Measurements from ENCODE around the gene FAXDC2.

The FAXDC2 gene

DNA sequence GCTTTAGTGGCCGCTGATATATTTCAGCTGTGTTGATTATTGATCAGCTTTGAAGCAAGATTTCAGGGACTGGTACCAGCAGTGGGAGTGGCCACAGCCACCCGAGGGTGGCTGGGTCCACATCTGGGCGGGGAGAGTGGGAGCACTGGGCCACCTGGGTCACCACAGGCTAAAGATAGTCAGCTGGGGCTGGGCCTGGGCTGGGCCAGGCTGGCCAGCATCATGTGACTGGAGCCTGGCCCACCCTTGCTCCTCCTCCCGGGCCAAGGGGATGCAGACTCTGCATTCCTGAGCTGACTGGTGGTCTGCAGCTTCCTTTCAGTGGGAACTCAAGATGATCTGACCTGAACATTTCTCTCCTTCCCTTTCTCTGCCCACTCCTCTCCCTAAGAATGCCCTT, 68.1 kb downstream of the FAXDC2 start:
- Histone ChIP-seq H2BK15ac (replicated peaks; ENCODE audit: low read depth) (no peak overlapping the region), H3K36me3 (ENCODE audit: control insufficient read depth, insufficient read depth, low read length) (no peaks in the 10 kb centered on the region), H3K4me2 (ENCODE audit: low read length) (no peak overlapping the region), H3K4me3 (ENCODE audit: low read length) (no peak overlapping the region), H3K56ac (ENCODE audit: low read length) (no peak overlapping the region), H3K23ac (ENCODE audit: low read length) (no peak overlapping the region), H3K9ac (ENCODE audit: low read length) (no peak overlapping the region), H3K4ac (ENCODE audit: low read depth, low read length) (no peak overlapping the region), H3K79me2 (ENCODE audit: control insufficient read depth, insufficient read depth, low read length) (peaks cover 93% of the 10 kb centered on the region), H3K18ac (ENCODE audit: low read length) (no peak overlapping the region), H2BK120ac (ENCODE audit: low read depth, low read length) (no peak overlapping the region), H4K5ac (ENCODE audit: low read length) (no peak overlapping the region), H3K79me1 (ENCODE audit: low read length) (peaks cover 22% of the 10 kb centered on the region), H4K8ac (ENCODE audit: low read depth, low read length) (no peak overlapping the region), H2AK5ac (ENCODE audit: low read length) (no peak overlapping the region), H3K27ac (ENCODE audit: low read depth, low read length) (no peak overlapping the region), H3K27me3 (ENCODE audit: insufficient read depth, low read length, poor library complexity) (no peaks in the 10 kb centered on the region), H2BK5ac (ENCODE audit: low read length) (no peak overlapping the region), H3K4me1 (ENCODE audit: control insufficient read depth, low read depth, low read length) (peaks cover 27% of the 10 kb centered on the region)
- DNase-seq: no peak
- WGBS (ENCODE audit: extremely low coverage, insufficient coverage, low lambda C conversion rate): no CpG with 5 or more reads among the region's 4 CpGs

DNA sequence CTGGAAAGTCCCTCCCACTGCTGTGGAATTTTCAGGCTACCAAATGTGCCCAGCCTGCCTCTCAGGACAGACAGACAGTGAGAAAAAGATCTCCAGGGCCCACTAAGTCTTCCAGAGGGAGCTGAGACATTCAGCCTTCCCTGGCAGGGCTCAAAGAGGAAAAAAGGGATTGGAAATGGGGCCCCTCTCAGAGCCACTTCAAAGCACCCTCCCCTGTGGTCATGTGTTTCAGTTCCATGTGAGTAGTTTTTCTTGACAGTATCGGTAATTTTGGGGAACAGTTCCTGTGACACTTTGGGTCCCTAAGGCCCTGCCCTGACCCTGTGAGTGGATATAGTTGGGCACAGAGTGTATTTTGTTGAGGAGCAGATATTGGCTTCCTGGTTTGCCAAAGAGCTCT, 70.3 kb downstream of the FAXDC2 start:
- DNase-seq: no peak
- no peak overlapping the region for H2BK15ac ChIP-seq (replicated peaks; ENCODE audit: low read depth)
- H3K27ac ChIP-seq (ENCODE audit: low read depth, low read length): no peak overlapping the region
- peaks cover 23% of the 10 kb centered on the region for H3K79me1 ChIP-seq (ENCODE audit: low read length)
- H3K4me3 ChIP-seq (ENCODE audit: low read length): no peak overlapping the region
- no peak overlapping the region for H4K8ac ChIP-seq (ENCODE audit: low read depth, low read length)
- WGBS (ENCODE audit: extremely low coverage, insufficient coverage, low lambda C conversion rate): no CpG with 5 or more reads among the region's 1 CpG
- no peak overlapping the region for H3K4me2 ChIP-seq (ENCODE audit: low read length)
- H3K79me2 ChIP-seq (ENCODE audit: control insufficient read depth, insufficient read depth, low read length): peaks cover 95% of the 10 kb centered on the region
- no peak overlapping the region for H2BK120ac ChIP-seq (ENCODE audit: low read depth, low read length)
- H3K36me3 ChIP-seq (ENCODE audit: control insufficient read depth, insufficient read depth, low read length): no peaks in the 10 kb centered on the region
- peaks cover 21% of the 10 kb centered on the region for H3K4me1 ChIP-seq (ENCODE audit: control insufficient read depth, low read depth, low read length)
- H3K23ac ChIP-seq (ENCODE audit: low read length): no peak overlapping the region
- no peak overlapping the region for H2BK5ac ChIP-seq (ENCODE audit: low read length)
- H3K4ac ChIP-seq (ENCODE audit: low read depth, low read length): no peak overlapping the region
- H3K56ac ChIP-seq (ENCODE audit: low read length): no peak overlapping the region
- H2AK5ac ChIP-seq (ENCODE audit: low read length): no peak overlapping the region
- no peak overlapping the region for H3K18ac ChIP-seq (ENCODE audit: low read length)
- H3K9ac ChIP-seq (ENCODE audit: low read length): no peak overlapping the region
- no peak overlapping the region for H4K5ac ChIP-seq (ENCODE audit: low read length)
- no peaks in the 10 kb centered on the region for H3K27me3 ChIP-seq (ENCODE audit: insufficient read depth, low read length, poor library complexity)

DNA sequence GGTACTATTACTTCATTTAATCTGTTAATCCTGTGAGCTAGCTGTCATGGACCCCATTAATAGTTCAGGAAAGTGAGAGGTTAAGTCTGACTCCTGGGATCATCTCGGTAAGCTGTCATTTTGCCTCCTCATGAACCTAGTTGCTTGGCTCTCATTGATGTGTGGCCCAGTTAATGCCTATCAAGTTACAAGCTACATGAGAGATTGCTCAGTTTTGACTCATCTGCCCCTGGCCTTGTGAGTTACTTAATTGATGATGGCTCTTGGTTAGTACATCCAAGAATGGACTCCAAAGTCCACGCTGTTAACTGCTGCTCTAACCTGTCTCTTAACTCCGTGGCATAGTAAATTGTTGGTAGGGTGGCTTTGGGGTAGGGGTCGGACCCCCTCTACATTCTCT, 71.3 kb downstream of the FAXDC2 start:
- no peak overlapping the region for H3K56ac ChIP-seq (ENCODE audit: low read length)
- H2BK120ac ChIP-seq (ENCODE audit: low read depth, low read length): no peak overlapping the region
- no peak overlapping the region for H2BK5ac ChIP-seq (ENCODE audit: low read length)
- H3K79me1 ChIP-seq (ENCODE audit: low read length): peaks cover 23% of the 10 kb centered on the region
- no peak overlapping the region for H3K18ac ChIP-seq (ENCODE audit: low read length)
- no peak overlapping the region for H3K27ac ChIP-seq (ENCODE audit: low read depth, low read length)
- no peak overlapping the region for H2AK5ac ChIP-seq (ENCODE audit: low read length)
- no peak overlapping the region for H3K9ac ChIP-seq (ENCODE audit: low read length)
- no peaks in the 10 kb centered on the region for H3K27me3 ChIP-seq (ENCODE audit: insufficient read depth, low read length, poor library complexity)
- peaks cover 95% of the 10 kb centered on the region for H3K79me2 ChIP-seq (ENCODE audit: control insufficient read depth, insufficient read depth, low read length)
- no peak overlapping the region for H4K8ac ChIP-seq (ENCODE audit: low read depth, low read length)
- H3K4me2 ChIP-seq (ENCODE audit: low read length): no peak overlapping the region
- H3K23ac ChIP-seq (ENCODE audit: low read length): no peak overlapping the region
- H4K5ac ChIP-seq (ENCODE audit: low read length): no peak overlapping the region
- no peak overlapping the region for H2BK15ac ChIP-seq (replicated peaks; ENCODE audit: low read depth)
- WGBS (ENCODE audit: extremely low coverage, insufficient coverage, low lambda C conversion rate): no CpG with 5 or more reads among the region's 4 CpGs
- no peaks in the 10 kb centered on the region for H3K36me3 ChIP-seq (ENCODE audit: control insufficient read depth, insufficient read depth, low read length)
- H3K4me3 ChIP-seq (ENCODE audit: low read length): no peak overlapping the region
- peaks cover 17% of the 10 kb centered on the region for H3K4me1 ChIP-seq (ENCODE audit: control insufficient read depth, low read depth, low read length)
- H3K4ac ChIP-seq (ENCODE audit: low read depth, low read length): no peak overlapping the region
- DNase-seq: no peak

DNA sequence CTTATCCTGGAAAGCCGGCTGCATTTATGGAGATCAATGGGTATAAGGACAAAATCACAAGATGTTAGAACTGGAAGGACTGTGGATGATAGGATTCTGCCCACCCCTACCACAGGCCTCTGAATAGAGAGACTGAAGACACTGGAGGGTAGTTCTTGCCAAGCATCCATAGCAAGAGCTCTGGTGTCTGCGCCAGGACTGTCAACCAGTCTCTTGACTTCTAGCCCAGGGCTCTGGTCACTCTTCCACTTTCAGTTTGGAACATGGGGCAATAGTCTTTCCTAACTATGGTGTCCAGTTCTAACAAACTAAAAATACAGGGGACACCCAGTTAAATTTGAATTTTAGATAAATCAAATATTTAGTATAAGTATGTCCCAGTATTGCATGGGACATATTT, 71.9 kb downstream of the FAXDC2 start:
- no peak overlapping the region for H3K23ac ChIP-seq (ENCODE audit: low read length)
- no CpG with 5 or more reads among the region's 2 CpGs for WGBS (ENCODE audit: extremely low coverage, insufficient coverage, low lambda C conversion rate)
- no peak overlapping the region for H3K4me3 ChIP-seq (ENCODE audit: low read length)
- no peak for DNase-seq
- no peak overlapping the region for H3K56ac ChIP-seq (ENCODE audit: low read length)
- peaks cover 16% of the 10 kb centered on the region for H3K4me1 ChIP-seq (ENCODE audit: control insufficient read depth, low read depth, low read length)
- H4K5ac ChIP-seq (ENCODE audit: low read length): no peak overlapping the region
- no peak overlapping the region for H2AK5ac ChIP-seq (ENCODE audit: low read length)
- H2BK5ac ChIP-seq (ENCODE audit: low read length): no peak overlapping the region
- H2BK15ac ChIP-seq (replicated peaks; ENCODE audit: low read depth): no peak overlapping the region
- no peak overlapping the region for H2BK120ac ChIP-seq (ENCODE audit: low read depth, low read length)
- H3K4me2 ChIP-seq (ENCODE audit: low read length): no peak overlapping the region
- no peak overlapping the region for H3K4ac ChIP-seq (ENCODE audit: low read depth, low read length)
- no peak overlapping the region for H3K27ac ChIP-seq (ENCODE audit: low read depth, low read length)
- peaks cover 24% of the 10 kb centered on the region for H3K79me1 ChIP-seq (ENCODE audit: low read length)
- no peak overlapping the region for H4K8ac ChIP-seq (ENCODE audit: low read depth, low read length)
- no peak overlapping the region for H3K18ac ChIP-seq (ENCODE audit: low read length)
- H3K79me2 ChIP-seq (ENCODE audit: control insufficient read depth, insufficient read depth, low read length): peaks cover 95% of the 10 kb centered on the region
- H3K27me3 ChIP-seq (ENCODE audit: insufficient read depth, low read length, poor library complexity): no peaks in the 10 kb centered on the region
- H3K36me3 ChIP-seq (ENCODE audit: control insufficient read depth, insufficient read depth, low read length): no peaks in the 10 kb centered on the region
- no peak overlapping the region for H3K9ac ChIP-seq (ENCODE audit: low read length)

DNA sequence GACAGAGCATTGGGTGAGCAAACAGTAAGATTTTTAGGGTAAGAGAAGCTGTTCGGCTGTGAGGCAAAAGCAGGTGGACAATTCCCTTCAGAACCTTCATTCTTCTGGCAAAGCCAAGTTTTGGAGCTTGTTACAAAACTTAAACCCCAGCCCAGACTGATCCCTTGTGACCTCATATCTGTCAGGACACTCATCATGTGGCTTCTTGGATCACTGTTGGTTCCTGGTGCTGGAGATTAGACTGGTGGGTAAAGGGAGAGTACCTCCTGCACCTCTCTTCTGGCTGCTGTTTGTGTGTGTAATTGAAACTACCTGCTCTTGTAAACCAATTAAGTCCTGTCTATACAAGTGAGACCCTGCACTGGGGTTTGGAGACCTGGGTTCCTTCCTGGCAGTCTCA, 74.2 kb downstream of the FAXDC2 start:
- Histone ChIP-seq H4K5ac (ENCODE audit: low read length) (no peak overlapping the region), H2BK120ac (ENCODE audit: low read depth, low read length) (no peak overlapping the region), H2BK15ac (replicated peaks; ENCODE audit: low read depth) (no peak overlapping the region), H2AK5ac (ENCODE audit: low read length) (no peak overlapping the region), H3K27me3 (ENCODE audit: insufficient read depth, low read length, poor library complexity) (no peaks in the 10 kb centered on the region), H3K4me1 (ENCODE audit: control insufficient read depth, low read depth, low read length) (peaks cover 7% of the 10 kb centered on the region), H3K79me2 (ENCODE audit: control insufficient read depth, insufficient read depth, low read length) (peaks cover 95% of the 10 kb centered on the region), H2BK5ac (ENCODE audit: low read length) (no peak overlapping the region), H3K4me3 (ENCODE audit: low read length) (no peak overlapping the region), H3K23ac (ENCODE audit: low read length) (no peak overlapping the region), H3K9ac (ENCODE audit: low read length) (no peak overlapping the region), H3K56ac (ENCODE audit: low read length) (no peak overlapping the region), H3K4ac (ENCODE audit: low read depth, low read length) (no peak overlapping the region), H3K18ac (ENCODE audit: low read length) (no peak overlapping the region), H3K4me2 (ENCODE audit: low read length) (no peak overlapping the region), H3K36me3 (ENCODE audit: control insufficient read depth, insufficient read depth, low read length) (no peaks in the 10 kb centered on the region), H3K79me1 (ENCODE audit: low read length) (peaks cover 14% of the 10 kb centered on the region), H3K27ac (ENCODE audit: low read depth, low read length) (no peak overlapping the region), H4K8ac (ENCODE audit: low read depth, low read length) (no peak overlapping the region)
- no CpG with 5 or more reads among the region's 1 CpG for WGBS (ENCODE audit: extremely low coverage, insufficient coverage, low lambda C conversion rate)
- no peak for DNase-seq

DNA sequence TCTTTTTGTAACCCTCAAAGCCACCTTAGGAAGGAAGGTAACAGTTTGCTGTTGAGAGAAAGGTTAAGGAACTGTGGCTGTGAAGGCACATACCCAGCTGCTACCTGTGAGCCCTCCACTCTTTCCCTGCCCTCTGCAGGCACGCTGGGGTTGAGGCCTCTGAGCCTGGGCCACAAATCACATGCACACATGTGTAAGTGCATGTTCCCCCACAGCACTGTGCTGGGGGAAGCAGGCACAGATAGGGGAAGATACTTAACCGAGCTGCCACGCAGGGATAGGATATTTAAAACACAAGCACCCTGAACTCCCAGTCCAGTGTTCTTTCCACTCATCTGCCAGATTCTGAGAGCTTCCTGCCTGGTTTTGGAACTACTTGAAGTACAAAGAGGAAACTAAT, 77.1 kb downstream of the FAXDC2 start:
- Histone ChIP-seq H3K56ac (ENCODE audit: low read length) (peak overlapping the region; percentile 12), H3K4me2 (ENCODE audit: low read length) (no peak overlapping the region), H3K79me1 (ENCODE audit: low read length) (peaks cover 7% of the 10 kb centered on the region), H3K18ac (ENCODE audit: low read length) (no peak overlapping the region), H3K4me3 (ENCODE audit: low read length) (no peak overlapping the region), H2BK15ac (replicated peaks; ENCODE audit: low read depth) (no peak overlapping the region), H2BK120ac (ENCODE audit: low read depth, low read length) (no peak overlapping the region), H2AK5ac (ENCODE audit: low read length) (no peak overlapping the region), H3K36me3 (ENCODE audit: control insufficient read depth, insufficient read depth, low read length) (no peaks in the 10 kb centered on the region), H4K5ac (ENCODE audit: low read length) (no peak overlapping the region), H2BK5ac (ENCODE audit: low read length) (no peak overlapping the region), H3K79me2 (ENCODE audit: control insufficient read depth, insufficient read depth, low read length) (peaks cover 93% of the 10 kb centered on the region), H4K8ac (ENCODE audit: low read depth, low read length) (no peak overlapping the region), H3K4me1 (ENCODE audit: control insufficient read depth, low read depth, low read length) (peaks cover 15% of the 10 kb centered on the region), H3K27me3 (ENCODE audit: insufficient read depth, low read length, poor library complexity) (no peaks in the 10 kb centered on the region), H3K27ac (ENCODE audit: low read depth, low read length) (no peak overlapping the region), H3K4ac (ENCODE audit: low read depth, low read length) (no peak overlapping the region), H3K23ac (ENCODE audit: low read length) (no peak overlapping the region), H3K9ac (ENCODE audit: low read length) (no peak overlapping the region)
- WGBS (ENCODE audit: extremely low coverage, insufficient coverage, low lambda C conversion rate): no CpG with 5 or more reads among the region's 3 CpGs
- DNase-seq: no peak

Measured in mesendoderm (in vitro differentiated cells).